GM21515 (cell line): Measurements from ENCODE around the gene ACOX2.
"Not testable (repeated sequence)": the region's sequence is repeated elsewhere in the genome, so short reads cannot be mapped to it uniquely, and the experiment has no call there.

ENCODE experiments used
- ATAC-seq: cut with Tn5 transposase; IDR thresholded peaks from one replicate; pipeline ENCODE4 v1.9.1; 2021; ENCODE audit not compliant: unreplicated experiment

The ACOX2 gene

DNA sequence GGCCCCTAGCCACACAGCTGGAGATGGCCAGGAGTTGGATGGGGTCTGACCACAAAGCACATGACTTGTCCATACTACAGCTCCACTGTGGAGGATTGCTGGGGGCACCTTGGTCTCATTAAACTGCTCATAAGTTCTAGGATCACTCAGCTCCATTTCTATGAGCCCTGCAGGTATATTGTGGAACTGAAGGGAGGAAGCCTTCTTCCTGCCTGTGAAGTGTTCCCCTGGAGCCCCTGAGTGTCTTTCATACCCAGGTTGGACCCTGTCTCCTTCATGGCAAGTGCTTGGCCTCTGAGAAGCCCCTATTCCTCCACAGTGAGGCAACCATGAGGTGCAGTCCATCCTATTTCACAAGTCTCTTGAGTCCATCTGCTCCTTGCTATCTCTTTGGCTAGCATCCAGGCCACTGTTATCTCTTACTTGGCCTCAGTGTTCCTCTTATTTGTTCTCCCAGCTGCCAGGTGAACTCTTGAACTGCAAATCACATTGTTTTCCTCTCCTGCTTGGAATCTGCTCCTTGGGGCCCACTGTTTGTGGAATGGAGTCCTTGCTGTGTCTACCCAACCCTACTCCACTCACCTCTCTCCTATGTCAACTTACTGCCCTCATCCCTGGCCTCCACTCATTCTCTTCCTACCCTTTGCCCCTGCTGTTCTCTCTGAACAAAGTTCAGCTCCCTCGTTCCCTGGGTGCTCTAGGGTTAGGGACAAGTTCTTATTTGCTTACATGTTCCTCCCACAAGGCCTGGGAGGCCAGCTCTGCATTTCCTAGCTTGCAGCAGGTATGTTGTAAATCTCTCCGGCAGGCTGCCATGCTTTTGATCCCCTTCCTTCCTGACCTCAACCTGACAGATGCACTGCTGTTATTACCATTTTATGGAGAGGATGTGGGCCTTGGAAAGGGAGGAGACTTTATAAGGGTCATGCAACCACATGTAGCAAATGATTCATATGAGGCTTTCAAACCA is 1.2 kb downstream of the ACOX2 start:
- no peak for ATAC-seq

GRCh38 chr3:58534592-58535494 is 2.1 kb downstream of the ACOX2 start:
- ATAC-seq: no peak

DNA sequence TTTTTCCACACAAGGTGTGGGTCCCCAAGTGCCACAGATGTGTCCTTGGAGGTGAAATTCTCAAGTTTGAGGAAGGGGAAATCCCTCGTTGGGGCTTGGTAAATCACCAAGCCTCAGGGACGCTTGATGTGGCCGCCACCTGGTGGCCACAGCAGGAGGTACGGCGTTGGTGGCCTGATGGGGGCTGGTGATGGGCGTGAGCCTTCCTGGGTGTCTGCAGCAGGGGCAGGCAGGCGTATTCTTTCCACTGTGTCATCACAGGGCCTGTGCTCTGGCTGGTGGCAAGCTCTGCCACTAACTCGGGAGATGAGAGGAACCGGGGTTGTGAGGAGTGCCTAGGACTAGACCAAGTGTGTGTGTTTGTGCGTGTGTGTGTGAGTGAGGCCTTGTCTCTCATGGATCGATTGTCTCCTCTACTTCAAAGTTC is 4.2 kb downstream of the ACOX2 start:
- ATAC-seq: peak; percentile 85

- ATAC-seq: no peak
Measured at GRCh38 chr3:58531956-58532355, 5.0 kb downstream of the ACOX2 start.

- no peak for ATAC-seq
Measured at GRCh38 chr3:58531555-58531954, 5.4 kb downstream of the ACOX2 start.

DNA sequence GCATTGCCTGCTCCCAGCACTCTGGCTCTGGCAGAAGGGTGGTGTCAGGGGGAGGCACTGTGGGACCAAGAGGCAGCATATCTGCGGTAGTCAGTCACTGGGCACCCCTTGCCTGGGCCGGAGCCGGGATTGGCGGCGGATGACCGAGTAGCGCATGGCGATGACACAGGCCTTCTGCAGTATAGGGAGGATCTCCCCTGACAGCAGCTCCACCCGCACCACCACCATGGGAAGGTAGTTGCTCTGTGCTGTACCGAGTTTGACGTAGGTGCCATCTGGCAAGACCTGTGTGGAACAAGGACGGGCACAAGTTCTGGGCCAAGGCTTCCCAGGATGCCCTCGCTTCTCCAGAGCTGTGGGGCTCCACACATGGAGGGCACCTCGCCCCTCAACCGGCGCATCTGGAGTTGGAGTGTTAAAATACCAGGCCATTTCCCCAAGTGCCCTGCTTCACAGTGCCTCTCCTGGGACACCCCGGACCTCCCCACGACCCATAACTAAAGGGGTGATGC is 6.6 kb downstream of the ACOX2 start:
- ATAC-seq: no peak

DNA sequence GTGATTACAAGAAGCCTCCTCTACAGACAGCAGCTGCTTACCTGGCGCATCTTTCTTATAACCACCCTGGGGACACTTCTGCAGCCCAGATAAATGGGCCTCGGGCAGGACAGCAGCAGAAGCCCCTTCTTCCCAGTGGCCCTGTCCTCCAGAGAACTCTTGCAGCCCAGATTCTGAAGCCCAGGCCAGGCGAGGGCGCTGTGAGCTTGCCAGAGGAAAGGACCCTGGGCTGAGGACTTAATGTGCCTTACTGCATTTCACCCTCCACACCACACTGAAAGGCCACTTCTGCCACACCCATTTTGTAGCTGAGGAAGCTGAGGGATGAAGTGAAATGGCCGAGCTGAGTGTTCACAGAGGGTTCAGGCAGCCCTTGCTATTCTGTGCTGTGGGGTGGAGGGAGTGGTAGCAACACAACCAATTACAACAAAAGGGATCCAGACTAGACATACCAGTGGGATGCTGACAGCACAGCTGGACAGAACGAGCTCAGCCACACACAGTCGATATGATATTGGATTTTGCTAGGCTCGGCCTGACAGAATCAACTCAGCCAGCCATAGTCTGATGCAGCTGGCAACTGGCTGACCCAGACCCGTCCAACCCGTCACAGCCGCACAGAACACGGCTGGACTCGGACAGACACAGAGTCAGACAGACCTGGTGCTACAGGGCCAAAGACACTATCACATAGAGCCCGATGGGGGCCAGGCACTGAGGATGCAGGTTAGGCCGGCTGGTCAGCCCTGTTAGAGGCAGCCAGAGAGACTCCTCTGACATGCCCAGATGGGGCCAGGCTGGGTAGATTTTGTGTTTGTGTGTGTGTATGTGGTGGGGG is 7.3 kb downstream of the ACOX2 start:
- no peak for ATAC-seq

- no peak for ATAC-seq
Measured at GRCh38 chr3:58528629-58529028, 8.4 kb downstream of the ACOX2 start.

GRCh38 chr3:58527440-58527839 is 9.6 kb downstream of the ACOX2 start:
- not testable (repeated sequence) for ATAC-seq

GRCh38 chr3:58526515-58526957 is 10.5 kb downstream of the ACOX2 start:
- no peak for ATAC-seq

GRCh38 chr3:58524326-58524888 is 12.6 kb downstream of the ACOX2 start:
- no peak for ATAC-seq

GRCh38 chr3:58522759-58523425 is 14.1 kb downstream of the ACOX2 start:
- no peak for ATAC-seq

- ATAC-seq: no peak
Measured at GRCh38 chr3:58521917-58522631, 14.9 kb downstream of the ACOX2 start.

GRCh38 chr3:58521336-58521670 is 15.7 kb downstream of the ACOX2 start:
- no peak for ATAC-seq

GRCh38 chr3:58520403-58521335 is 16.3 kb downstream of the ACOX2 start:
- no peak for ATAC-seq

GRCh38 chr3:58519668-58520402 is 17.2 kb downstream of the ACOX2 start:
- ATAC-seq: no peak

GRCh38 chr3:58518291-58518789 is 18.6 kb downstream of the ACOX2 start:
- no peak for ATAC-seq
